ENCODE results near the gene LHFPL6.
A peak's percentile ranks its signal among the peaks of the same experiment; 100 is the strongest.

The LHFPL6 gene

GRCh38 chr13:39462906-39463305, 140.1 kb downstream of the LHFPL6 start:
- no peak for DNase-seq (ENCODE audit: low read depth)

DNA sequence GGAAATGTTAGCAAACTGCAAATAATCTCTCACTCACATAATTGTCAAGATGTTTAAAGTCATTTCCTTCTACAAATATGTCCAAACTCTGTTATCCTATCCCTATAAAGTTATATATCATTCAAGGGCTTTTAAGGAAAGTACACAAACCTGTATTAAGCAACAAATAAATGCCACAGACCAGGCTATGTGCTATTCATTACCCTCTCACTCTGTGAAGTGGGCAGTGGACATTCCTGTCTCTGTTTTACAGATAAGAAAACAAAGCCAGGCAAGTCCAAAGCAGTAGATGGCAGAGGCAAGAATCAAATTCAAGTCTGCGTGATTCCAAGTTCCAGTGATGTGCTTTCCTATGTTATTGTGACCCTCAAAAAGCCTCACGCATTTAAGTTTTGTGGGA, 140.6 kb downstream of the LHFPL6 start:
- DNase-seq (ENCODE audit: low read depth), result no peak

GRCh38 chr13:39461685-39462266, 141.2 kb downstream of the LHFPL6 start:
- no peak for DNase-seq (ENCODE audit: low read depth)

DNA sequence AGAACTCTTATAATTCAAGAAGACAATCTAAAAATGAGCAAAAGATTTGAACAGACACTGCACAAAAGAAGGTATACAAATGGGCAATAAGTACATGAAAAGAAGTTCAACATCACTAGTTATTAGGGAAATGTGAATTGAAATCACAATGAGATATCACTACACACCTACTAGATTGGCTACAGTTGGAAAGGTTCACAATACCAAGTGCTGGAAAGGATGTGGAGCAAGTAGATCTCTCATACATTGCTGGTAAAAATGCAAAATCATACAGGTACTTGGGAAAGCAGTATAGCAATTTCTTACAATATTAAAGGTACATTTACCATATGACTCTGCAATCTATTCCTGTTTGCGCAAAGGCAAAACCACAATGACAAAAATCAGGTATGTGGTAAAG, 145.7 kb downstream of the LHFPL6 start:
- DNase-seq (ENCODE audit: low read depth), result no peak

- DNase-seq (ENCODE audit: low read depth), result no peak
Observed at GRCh38 chr13:39455521-39456175, 147.3 kb downstream of the LHFPL6 start.

DNA sequence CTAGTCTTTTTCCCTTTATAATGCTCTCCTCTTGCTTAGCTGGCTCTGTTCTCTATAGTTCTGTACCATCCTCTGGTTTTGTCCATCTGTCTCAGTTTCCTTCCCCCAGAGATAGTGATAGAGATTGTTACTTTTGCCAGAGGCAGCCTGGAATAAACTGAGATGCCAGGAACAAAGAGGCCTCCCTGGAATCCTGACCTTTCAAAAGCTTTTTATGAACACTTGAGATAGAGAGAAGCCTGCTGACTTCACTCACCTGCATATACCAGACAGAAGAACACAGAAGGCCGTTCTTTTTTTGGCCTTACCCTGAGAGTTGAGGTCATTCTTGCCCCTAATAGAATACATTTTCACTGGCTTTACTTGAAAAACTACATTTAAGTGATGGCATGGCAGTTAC, 150.2 kb downstream of the LHFPL6 start:
- DNase-seq (ENCODE audit: low read depth), result no peak

DNA sequence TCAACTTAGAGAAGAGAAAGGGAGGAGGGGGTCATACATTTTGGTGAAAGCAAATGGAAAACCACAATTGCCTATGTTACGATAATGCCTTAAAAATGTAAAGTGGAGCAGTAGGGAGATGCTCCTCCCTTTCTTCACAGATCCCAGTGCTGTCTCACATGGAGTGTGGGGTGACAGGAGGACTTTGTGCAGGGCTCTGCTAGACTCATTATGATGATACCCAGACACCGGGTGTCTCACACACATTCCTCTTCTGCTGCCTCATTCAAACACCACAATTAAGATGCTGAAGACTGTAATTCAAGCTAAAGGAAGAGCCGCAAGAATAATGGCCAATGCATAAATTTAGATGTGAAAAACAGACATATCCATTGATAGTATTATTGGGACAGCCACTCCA, 150.6 kb downstream of the LHFPL6 start:
- no peak for DNase-seq (ENCODE audit: low read depth)

- no peak for DNase-seq (ENCODE audit: low read depth)
Observed at GRCh38 chr13:39451860-39452301, 151.1 kb downstream of the LHFPL6 start.

DNA sequence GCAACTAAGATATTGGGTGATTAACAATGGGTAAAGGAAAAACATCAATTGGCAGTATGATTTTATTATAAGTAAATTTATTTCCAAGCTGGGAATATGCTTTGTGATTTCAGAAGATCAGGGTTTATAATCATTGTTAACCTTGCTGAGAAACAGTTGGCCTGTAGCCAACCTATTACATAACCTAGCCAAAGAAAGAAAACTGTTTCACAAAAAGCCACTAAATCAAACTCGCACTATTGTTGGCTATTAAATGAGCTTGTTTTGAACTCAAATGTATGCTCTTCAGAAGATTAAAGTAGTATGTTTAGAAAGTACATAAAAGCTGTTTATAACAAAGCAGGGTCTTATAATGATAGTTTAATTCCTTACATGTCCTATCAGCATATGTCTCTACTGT, 151.7 kb downstream of the LHFPL6 start:
- no peak for DNase-seq (ENCODE audit: low read depth)

DNA sequence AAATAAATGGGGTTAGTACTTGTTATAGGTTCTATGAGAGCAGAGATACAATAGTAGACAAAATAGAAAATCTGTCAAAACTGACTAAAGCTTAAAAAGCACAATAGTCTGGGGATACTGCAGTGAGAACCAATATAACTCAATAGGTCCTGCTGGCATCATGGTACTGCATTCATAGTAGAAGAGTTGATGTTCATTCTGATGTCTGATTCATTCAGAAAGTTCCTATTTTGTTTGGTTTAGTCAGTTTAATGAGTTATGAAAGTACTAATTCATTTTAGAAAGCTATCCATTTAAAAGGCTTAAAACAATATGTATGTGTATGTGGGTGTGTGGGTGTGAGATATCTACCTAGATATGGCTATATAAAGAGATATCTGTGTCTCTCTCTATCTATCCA, 152.8 kb downstream of the LHFPL6 start:
- DNase-seq (ENCODE audit: low read depth), result no peak

GRCh38 chr13:39448834-39449233, 154.2 kb downstream of the LHFPL6 start:
- no peak for DNase-seq (ENCODE audit: low read depth)

DNA sequence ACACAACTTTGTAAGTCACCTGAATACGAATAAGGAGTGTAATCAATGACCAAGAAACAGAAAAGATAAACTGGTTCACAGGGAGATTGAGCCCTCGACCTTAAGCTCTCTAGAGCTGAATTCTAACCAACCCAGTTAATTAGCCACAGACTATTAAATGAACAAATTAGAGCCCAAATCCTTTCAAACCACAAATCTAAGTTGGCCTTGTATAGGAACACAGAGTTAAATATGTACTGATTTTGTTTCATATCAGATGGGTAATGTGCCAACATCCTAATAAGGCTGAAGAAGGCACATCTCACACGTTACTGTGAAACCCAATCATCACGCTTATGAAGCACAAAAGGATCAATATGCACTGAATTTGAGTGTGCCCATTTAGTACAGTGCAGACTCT, 156.1 kb downstream of the LHFPL6 start:
- DNase-seq (ENCODE audit: low read depth), result no peak

DNA sequence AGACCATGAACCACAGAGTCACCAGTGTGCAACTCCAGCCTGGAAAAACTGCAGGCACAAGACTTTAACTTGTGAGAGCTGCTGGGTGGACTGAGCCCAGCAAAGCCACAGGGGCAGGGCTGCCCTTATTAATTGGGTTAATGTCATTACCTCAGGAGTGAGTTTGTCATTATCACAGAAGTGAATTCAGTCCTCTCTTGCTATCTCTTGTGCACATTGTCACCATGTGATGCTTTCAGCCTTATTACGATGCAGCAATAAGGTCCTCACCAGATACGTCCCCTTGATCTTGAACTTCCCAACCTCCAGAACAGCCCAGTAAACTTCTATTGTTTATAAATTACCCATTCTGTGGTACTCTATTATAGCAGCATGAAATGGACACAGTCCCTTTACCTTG, 158.1 kb downstream of the LHFPL6 start:
- DNase-seq (ENCODE audit: low read depth), result no peak

DNA sequence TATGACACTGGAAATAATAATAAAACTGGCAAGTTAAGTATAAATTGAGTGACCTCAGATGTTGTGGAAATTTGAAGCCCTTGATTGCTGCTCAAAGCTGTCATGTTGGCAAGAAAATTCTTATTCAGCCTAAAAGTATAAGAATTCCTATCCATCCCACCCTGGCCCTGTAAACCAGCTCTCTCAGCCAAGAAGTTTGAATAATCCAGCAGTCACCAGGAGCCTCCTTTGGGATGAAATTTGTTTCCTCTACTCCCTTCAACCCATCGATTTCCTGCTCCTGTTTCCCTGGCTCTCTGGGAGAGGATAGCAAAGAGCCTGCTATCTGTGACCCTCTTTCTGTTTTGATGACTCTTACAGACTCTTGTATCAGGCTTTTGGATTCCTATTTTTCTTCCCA, 169.3 kb downstream of the LHFPL6 start:
- DNase-seq (ENCODE audit: low read depth), result no peak

GRCh38 chr13:39432196-39432595, 170.8 kb downstream of the LHFPL6 start:
- no peak for DNase-seq (ENCODE audit: low read depth)

DNA sequence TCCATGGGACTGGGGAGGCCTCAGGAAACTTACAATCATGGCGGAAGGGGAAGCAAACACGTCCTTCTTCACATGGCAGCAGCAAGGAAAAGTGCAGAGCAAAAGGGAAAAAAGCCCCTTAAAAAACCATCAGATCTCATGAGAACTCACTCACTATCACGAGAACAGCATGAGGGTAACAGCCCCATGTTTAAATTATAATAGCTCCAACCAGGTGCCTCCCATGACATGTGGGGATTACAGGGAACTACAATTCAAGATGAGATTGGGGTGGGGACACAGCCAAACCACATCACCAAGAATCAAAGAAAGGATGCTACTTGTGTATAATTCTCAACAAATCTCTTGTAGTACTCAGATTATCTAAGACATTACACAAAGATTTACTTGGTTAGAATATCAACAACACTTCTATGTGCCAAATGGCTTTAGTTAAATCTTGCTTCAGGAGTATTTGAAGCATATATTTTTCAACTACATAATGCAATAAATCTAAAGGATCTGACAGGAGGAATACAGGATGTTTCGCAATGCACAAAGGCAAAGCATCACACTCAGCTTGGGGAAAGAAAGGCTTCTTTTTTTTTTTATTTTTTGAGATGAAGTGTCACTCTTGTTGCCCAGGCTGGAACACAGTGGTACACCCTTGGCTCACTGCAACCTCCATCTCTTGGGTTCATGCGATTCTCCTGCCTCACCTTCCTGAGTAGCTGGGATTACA, 180.0 kb downstream of the LHFPL6 start:
- peak; percentile 9 for DNase-seq (ENCODE audit: low read depth)

DNA sequence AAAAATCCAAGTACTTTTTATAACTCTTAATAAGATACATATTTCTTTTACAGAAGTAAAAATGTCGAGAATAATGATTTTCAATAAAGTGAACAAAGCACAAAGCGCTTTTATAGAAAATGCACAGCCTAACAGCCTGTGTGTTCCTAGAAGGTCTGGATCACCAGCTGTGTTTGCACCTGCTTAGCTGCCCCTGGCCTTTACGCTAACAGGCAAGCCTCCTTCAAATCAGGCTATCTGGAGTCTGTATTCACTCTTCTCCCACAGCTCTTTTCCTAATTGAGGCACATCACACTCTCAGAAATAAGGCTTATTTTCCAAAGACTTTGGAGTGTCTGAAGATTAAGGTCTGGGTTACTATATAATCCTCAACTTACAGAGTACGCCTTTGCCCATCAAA, 183.1 kb downstream of the LHFPL6 start:
- DNase-seq (ENCODE audit: low read depth), result no peak

GRCh38 chr13:39419068-39419467, 183.9 kb downstream of the LHFPL6 start:
- no peak for DNase-seq (ENCODE audit: low read depth)

DNA sequence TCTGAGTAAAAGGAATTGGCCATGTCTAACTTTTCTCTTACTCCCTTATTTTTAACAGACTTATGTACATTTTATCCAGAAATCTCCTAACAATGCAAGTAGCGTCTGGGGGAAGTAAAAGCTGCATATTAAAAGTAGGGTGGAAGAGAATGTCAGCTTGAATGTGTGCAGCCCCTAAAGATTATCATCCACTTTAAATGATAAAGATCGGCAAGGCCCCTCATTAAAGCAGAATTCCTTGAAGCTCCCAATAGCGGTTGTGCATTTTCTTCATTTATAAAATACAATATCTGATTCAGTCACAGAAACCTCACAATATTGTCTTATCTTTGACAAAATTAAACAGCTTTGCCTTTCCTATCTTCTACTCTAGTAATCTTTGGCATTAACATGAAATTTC, 184.6 kb downstream of the LHFPL6 start:
- DNase-seq (ENCODE audit: low read depth), result no peak

DNA sequence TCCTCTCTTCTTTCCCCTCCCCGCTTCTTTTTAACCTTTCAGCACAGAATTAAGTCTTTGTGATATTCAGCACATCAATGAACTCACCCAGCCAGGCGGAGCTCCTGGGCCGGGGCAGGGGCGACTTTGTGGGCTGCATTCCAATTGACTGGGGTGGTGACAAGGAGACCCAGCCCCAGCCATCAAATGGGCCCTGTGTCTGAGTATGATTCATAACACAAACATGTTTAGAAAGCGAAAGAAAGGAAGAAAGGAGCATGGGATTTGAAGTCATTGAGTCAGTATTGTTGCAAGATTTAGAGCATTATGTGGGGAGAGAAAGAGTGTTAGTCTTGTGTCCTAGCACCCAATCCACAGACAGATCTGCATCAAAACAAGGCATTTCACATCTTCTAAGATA, 185.3 kb downstream of the LHFPL6 start:
- DNase-seq (ENCODE audit: low read depth), result peak; percentile 82

- DNase-seq (ENCODE audit: low read depth), result peak; percentile 33
Observed at GRCh38 chr13:39417131-39417530, 185.9 kb downstream of the LHFPL6 start.

- DNase-seq (ENCODE audit: low read depth), result peak; percentile 65
Observed at GRCh38 chr13:39415008-39415802, 187.8 kb downstream of the LHFPL6 start.

- no peak for DNase-seq (ENCODE audit: low read depth)
Observed at GRCh38 chr13:39414339-39414738, 188.7 kb downstream of the LHFPL6 start.
